ENCODE results near the gene PARD3B. TPM values are rescaled to one million over a fixed set of nuclear protein-coding genes. Genes with fewer than 3 reads are reported as not detected.

PARD3B gene
- total RNA-seq, 1 experiment from 2014 or later, result 10.1 TPM

DNA sequence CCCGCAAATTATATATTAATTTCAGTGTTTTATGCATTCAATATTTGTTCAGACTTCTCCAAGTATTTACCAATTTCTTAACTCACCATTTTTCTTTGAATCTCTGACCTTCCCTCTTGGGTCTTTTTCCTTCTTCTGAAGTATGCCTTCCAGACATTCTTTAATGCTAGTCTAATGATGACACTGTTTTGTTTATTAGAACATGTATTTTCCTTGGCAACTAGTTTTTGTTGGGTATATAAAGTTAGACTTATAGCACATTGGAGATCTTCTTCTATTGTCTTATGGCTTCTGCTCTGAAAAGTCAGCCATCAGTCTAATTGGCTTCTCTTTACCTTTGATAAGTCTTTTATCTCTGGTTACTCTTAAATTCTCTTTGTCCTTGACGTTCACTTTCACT, 713.8 kb downstream of the PARD3B start:
- Mint-ChIP-seq H3K9me3 (ENCODE audit: low read depth, unreplicated experiment) (no peaks in the 10 kb centered on the region), H3K27me3 (ENCODE audit: unreplicated experiment) (no peaks in the 10 kb centered on the region), H3K4me1 (ENCODE audit: low read depth, unreplicated experiment) (no peaks in the 10 kb centered on the region), H3K27ac (ENCODE audit: unreplicated experiment) (no peak overlapping the region), H3K4me3 (ENCODE audit: low read depth, unreplicated experiment) (no peak overlapping the region), H3K36me3 (ENCODE audit: insufficient read depth, unreplicated experiment) (no peaks in the 10 kb centered on the region)
- no TSS peak for BruUV-seq (replicated peaks)
- CTCF ChIA-PET, result no interaction called here
- no peak for TF ChIP-seq CTCF (IDR thresholded peaks at IDR 0.05; ENCODE audit: unreplicated experiment)
- DNase-seq, result no peak
- intact Hi-C loops (cut with micrococcal nuclease; ENCODE audit: unreplicated experiment), result no loop called here

DNA sequence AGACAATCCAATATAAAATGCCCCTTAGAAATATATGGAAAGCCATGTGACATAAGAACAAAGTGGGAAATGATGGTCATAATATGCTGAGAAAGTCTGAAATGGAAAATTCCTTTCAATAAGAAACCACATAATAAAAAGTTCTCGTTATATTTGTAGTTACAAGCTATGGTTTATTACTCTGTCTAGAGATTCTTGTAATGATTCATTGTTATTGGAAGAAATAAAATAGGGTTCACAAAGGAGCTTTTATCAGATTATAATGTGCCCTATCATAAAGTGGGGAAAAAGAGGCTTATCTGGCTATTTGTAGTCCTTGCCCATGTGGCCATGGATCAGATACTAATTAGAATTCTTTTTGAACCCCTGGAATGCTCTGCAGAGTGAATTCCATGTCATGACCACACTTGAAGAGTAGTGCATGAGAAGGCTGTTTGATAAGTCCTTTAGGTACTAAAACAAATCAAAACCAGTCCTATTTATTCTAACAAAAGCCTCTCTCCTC, 716.3 kb downstream of the PARD3B start:
- CTCF ChIA-PET, result interaction anchor here (0.6 kb wide), 1 partner anchor 7 kb away, joined by 4 read pairs; no protein-coding TSS in a partner anchor
- no peaks in the 10 kb centered on the region for H3K4me1 Mint-ChIP-seq (ENCODE audit: low read depth, unreplicated experiment)
- no peak for DNase-seq
- intact Hi-C loops (cut with micrococcal nuclease; ENCODE audit: unreplicated experiment), result no loop called here
- no peak overlapping the region for H3K27ac Mint-ChIP-seq (ENCODE audit: unreplicated experiment)
- TF ChIP-seq CTCF (IDR thresholded peaks at IDR 0.05; ENCODE audit: unreplicated experiment), result no peak
- no peaks in the 10 kb centered on the region for H3K27me3 Mint-ChIP-seq (ENCODE audit: unreplicated experiment)
- no peak overlapping the region for H3K4me3 Mint-ChIP-seq (ENCODE audit: low read depth, unreplicated experiment)
- BruUV-seq (replicated peaks), result no TSS peak
- no peaks in the 10 kb centered on the region for H3K9me3 Mint-ChIP-seq (ENCODE audit: low read depth, unreplicated experiment)
- H3K36me3 Mint-ChIP-seq (ENCODE audit: insufficient read depth, unreplicated experiment), result no peaks in the 10 kb centered on the region

GRCh38 chr2:205267323-205267722, 722.0 kb downstream of the PARD3B start:
- Mint-ChIP-seq H3K36me3 (ENCODE audit: insufficient read depth, unreplicated experiment) (no peaks in the 10 kb centered on the region), H3K4me1 (ENCODE audit: low read depth, unreplicated experiment) (peaks cover 11% of the 10 kb centered on the region), H3K9me3 (ENCODE audit: low read depth, unreplicated experiment) (no peaks in the 10 kb centered on the region), H3K27ac (ENCODE audit: unreplicated experiment) (no peak overlapping the region), H3K4me3 (ENCODE audit: low read depth, unreplicated experiment) (no peak overlapping the region), H3K27me3 (ENCODE audit: unreplicated experiment) (no peaks in the 10 kb centered on the region)
- no TSS peak for BruUV-seq (replicated peaks)
- intact Hi-C loops (cut with micrococcal nuclease; ENCODE audit: unreplicated experiment), result no loop called here
- DNase-seq, result no peak
- CTCF ChIA-PET, result no interaction called here
- TF ChIP-seq CTCF (IDR thresholded peaks at IDR 0.05; ENCODE audit: unreplicated experiment), result no peak

DNA sequence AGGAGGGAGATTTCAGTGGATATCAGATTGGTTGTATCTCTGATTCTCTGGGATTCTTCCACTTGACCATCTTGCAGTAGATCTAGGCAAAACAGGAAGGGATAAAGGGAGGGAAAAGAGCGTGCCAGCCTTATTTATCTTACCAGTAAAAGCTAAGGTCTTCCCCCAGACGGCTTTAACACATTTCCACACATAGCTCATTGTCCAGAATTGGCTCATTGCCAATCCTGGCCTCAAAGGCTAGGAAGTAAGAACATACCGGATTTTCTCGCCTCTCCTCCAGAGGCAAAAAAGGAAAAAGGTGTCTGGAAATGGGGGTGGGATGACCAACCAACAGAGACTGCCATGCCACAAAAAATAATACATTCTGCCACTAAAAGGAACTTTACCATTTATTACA, 725.4 kb downstream of the PARD3B start:
- no TSS peak for BruUV-seq (replicated peaks)
- Mint-ChIP-seq H3K27ac (ENCODE audit: unreplicated experiment) (no peak overlapping the region), H3K4me3 (ENCODE audit: low read depth, unreplicated experiment) (no peak overlapping the region), H3K9me3 (ENCODE audit: low read depth, unreplicated experiment) (no peaks in the 10 kb centered on the region), H3K36me3 (ENCODE audit: insufficient read depth, unreplicated experiment) (no peaks in the 10 kb centered on the region), H3K4me1 (ENCODE audit: low read depth, unreplicated experiment) (peaks cover 22% of the 10 kb centered on the region), H3K27me3 (ENCODE audit: unreplicated experiment) (no peaks in the 10 kb centered on the region)
- TF ChIP-seq CTCF (IDR thresholded peaks at IDR 0.05; ENCODE audit: unreplicated experiment), result no peak
- CTCF ChIA-PET, result interaction anchor here (0.5 to 0.7 kb wide), 2 partner anchors 32 to 122 kb away, joined by 3 to 4 read pairs; no protein-coding TSS in a partner anchor
- intact Hi-C loops (cut with micrococcal nuclease; ENCODE audit: unreplicated experiment), result no loop called here
- peak; percentile 50 for DNase-seq
